ENCODE measurements around the gene PLEKHB2. TPM values are rescaled to one million over a fixed set of nuclear protein-coding genes. Genes with fewer than 3 reads are reported as not detected.

Gene PLEKHB2
- total and polyA plus RNA-seq, 2 experiments from 2014 or later: 39.8 to 99.2 TPM

DNA sequence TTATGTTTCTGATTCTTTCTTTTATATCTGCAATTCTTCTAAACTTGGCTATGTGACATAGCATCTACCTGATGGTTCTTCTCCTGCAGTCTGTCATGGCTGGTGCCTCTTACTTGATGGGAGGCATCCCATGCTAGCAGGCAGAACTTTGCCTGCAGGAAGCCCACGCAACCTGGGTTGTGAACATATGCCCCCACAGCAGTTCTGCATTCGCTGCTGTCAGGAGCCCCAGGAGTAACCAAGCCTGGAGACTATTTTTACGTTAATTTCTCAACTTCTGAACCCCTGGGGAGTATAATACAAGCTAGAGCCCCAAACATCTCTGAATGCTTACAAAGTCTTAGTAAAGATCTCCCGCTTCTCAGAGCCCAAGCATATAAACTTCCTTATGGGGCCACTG, 23.9 kb upstream of the PLEKHB2 start:
- peaks cover 85% of the 10 kb centered on the region for H3K36me3 Mint-ChIP-seq (ENCODE audit: low read depth)
- no peak overlapping the region for H3K4me3 ChIP-seq
- peaks cover 35% of the 10 kb centered on the region for H3K36me3 ChIP-seq (ENCODE audit: insufficient read depth)
- ATAC-seq (peak; percentile 57), DNase-seq (ENCODE audit: low spot score) (no peak)
- peaks cover 100% of the 10 kb centered on the region for H3K79me2 ChIP-seq (replicated peaks; ENCODE audit: insufficient read depth)
- peaks cover 13% of the 10 kb centered on the region for H3K4me1 ChIP-seq (ENCODE audit: insufficient read depth)
- no peak overlapping the region for H3K27ac Mint-ChIP-seq
- 0 out of 2 replicates have a peak, but pooled peaks cover 6% of the 10 kb centered on the region for H3F3A ChIP-seq (replicated peaks; ENCODE audit: low read depth)
- H3K9me2 ChIP-seq (ENCODE audit: insufficient read depth): no peaks in the 10 kb centered on the region
- no peak overlapping the region for H3K27ac ChIP-seq (ENCODE audit: low read depth)
- peaks cover 13% of the 10 kb centered on the region for H3K4me1 Mint-ChIP-seq
- H4K20me1 ChIP-seq (replicated peaks; ENCODE audit: insufficient read depth): peaks cover 92% of the 10 kb centered on the region
- no peak for TF ChIP-seq JUNB (IDR thresholded peaks at IDR 0.05; ENCODE audit: unreplicated experiment)
- TF ChIP-seq POLR2AphosphoS5 (IDR thresholded peaks at IDR 0.05; ENCODE audit: low read depth): no peak
- TF ChIP-seq STAT1 (IDR thresholded peaks at IDR 0.05; ENCODE audit: unreplicated experiment): no peak
- TF ChIP-seq CREB1 (CRISPR knock-in tag; IDR thresholded peaks at IDR 0.05; ENCODE audit: low read depth): no peak
- TF ChIP-seq EZH2phosphoT487 (IDR thresholded peaks at IDR 0.05; ENCODE audit: unreplicated experiment): no peak
- TF ChIP-seq, protein P1, sequence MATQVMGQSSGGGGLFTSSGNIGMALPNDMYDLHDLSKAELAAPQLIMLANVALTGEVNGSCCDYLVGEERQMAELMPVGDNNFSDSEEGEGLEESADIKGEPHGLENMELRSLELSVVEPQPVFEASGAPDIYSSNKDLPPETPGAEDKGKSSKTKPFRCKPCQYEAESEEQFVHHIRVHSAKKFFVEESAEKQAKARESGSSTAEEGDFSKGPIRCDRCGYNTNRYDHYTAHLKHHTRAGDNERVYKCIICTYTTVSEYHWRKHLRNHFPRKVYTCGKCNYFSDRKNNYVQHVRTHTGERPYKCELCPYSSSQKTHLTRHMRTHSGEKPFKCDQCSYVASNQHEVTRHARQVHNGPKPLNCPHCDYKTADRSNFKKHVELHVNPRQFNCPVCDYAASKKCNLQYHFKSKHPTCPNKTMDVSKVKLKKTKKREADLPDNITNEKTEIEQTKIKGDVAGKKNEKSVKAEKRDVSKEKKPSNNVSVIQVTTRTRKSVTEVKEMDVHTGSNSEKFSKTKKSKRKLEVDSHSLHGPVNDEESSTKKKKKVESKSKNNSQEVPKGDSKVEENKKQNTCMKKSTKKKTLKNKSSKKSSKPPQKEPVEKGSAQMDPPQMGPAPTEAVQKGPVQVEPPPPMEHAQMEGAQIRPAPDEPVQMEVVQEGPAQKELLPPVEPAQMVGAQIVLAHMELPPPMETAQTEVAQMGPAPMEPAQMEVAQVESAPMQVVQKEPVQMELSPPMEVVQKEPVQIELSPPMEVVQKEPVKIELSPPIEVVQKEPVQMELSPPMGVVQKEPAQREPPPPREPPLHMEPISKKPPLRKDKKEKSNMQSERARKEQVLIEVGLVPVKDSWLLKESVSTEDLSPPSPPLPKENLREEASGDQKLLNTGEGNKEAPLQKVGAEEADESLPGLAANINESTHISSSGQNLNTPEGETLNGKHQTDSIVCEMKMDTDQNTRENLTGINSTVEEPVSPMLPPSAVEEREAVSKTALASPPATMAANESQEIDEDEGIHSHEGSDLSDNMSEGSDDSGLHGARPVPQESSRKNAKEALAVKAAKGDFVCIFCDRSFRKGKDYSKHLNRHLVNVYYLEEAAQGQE (IDR thresholded peaks at IDR 0.05; ENCODE audit: unreplicated experiment): no peak
- TF ChIP-seq ZNF331 (CRISPR knock-in tag; IDR thresholded peaks at IDR 0.05; ENCODE audit: low read depth): no peak
- TF ChIP-seq, protein P2, sequence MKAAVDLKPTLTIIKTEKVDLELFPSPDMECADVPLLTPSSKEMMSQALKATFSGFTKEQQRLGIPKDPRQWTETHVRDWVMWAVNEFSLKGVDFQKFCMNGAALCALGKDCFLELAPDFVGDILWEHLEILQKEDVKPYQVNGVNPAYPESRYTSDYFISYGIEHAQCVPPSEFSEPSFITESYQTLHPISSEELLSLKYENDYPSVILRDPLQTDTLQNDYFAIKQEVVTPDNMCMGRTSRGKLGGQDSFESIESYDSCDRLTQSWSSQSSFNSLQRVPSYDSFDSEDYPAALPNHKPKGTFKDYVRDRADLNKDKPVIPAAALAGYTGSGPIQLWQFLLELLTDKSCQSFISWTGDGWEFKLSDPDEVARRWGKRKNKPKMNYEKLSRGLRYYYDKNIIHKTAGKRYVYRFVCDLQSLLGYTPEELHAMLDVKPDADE (IDR thresholded peaks at IDR 0.05): no peak
- no peak for TF ChIP-seq NANOG (IDR thresholded peaks at IDR 0.05; ENCODE audit: borderline replicate concordance)
- TF ChIP-seq, protein P3, sequence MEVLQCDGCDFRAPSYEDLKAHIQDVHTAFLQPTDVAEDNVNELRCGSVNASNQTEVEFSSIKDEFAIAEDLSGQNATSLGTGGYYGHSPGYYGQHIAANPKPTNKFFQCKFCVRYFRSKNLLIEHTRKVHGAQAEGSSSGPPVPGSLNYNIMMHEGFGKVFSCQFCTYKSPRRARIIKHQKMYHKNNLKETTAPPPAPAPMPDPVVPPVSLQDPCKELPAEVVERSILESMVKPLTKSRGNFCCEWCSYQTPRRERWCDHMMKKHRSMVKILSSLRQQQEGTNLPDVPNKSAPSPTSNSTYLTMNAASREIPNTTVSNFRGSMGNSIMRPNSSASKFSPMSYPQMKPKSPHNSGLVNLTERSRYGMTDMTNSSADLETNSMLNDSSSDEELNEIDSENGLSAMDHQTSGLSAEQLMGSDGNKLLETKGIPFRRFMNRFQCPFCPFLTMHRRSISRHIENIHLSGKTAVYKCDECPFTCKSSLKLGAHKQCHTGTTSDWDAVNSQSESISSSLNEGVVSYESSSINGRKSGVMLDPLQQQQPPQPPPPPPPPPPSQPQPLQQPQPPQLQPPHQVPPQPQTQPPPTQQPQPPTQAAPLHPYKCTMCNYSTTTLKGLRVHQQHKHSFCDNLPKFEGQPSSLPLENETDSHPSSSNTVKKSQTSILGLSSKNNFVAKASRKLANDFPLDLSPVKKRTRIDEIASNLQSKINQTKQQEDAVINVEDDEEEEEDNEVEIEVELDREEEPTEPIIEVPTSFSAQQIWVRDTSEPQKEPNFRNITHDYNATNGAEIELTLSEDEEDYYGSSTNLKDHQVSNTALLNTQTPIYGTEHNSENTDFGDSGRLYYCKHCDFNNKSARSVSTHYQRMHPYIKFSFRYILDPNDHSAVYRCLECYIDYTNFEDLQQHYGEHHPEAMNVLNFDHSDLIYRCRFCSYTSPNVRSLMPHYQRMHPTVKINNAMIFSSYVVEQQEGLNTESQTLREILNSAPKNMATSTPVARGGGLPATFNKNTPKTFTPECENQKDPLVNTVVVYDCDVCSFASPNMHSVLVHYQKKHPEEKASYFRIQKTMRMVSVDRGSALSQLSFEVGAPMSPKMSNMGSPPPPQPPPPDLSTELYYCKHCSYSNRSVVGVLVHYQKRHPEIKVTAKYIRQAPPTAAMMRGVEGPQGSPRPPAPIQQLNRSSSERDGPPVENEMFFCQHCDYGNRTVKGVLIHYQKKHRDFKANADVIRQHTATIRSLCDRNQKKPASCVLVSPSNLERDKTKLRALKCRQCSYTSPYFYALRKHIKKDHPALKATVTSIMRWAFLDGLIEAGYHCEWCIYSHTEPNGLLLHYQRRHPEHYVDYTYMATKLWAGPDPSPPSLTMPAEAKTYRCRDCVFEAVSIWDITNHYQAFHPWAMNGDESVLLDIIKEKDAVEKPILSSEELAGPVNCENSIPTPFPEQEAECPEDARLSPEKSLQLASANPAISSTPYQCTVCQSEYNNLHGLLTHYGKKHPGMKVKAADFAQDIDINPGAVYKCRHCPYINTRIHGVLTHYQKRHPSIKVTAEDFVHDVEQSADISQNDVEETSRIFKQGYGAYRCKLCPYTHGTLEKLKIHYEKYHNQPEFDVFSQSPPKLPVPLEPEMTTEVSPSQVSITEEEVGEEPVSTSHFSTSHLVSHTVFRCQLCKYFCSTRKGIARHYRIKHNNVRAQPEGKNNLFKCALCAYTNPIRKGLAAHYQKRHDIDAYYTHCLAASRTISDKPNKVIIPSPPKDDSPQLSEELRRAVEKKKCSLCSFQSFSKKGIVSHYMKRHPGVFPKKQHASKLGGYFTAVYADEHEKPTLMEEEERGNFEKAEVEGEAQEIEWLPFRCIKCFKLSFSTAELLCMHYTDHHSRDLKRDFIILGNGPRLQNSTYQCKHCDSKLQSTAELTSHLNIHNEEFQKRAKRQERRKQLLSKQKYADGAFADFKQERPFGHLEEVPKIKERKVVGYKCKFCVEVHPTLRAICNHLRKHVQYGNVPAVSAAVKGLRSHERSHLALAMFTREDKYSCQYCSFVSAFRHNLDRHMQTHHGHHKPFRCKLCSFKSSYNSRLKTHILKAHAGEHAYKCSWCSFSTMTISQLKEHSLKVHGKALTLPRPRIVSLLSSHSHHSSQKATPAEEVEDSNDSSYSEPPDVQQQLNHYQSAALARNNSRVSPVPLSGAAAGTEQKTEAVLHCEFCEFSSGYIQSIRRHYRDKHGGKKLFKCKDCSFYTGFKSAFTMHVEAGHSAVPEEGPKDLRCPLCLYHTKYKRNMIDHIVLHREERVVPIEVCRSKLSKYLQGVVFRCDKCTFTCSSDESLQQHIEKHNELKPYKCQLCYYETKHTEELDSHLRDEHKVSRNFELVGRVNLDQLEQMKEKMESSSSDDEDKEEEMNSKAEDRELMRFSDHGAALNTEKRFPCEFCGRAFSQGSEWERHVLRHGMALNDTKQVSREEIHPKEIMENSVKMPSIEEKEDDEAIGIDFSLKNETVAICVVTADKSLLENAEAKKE (CRISPR knock-in tag; IDR thresholded peaks at IDR 0.05): no peak
- no peak for TF ChIP-seq EZH2 (IDR thresholded peaks at IDR 0.05; ENCODE audit: low read depth, unreplicated experiment)
- TF ChIP-seq ZNF114 (CRISPR knock-in tag; IDR thresholded peaks at IDR 0.05): no peak
- TF ChIP-seq, protein P4, sequence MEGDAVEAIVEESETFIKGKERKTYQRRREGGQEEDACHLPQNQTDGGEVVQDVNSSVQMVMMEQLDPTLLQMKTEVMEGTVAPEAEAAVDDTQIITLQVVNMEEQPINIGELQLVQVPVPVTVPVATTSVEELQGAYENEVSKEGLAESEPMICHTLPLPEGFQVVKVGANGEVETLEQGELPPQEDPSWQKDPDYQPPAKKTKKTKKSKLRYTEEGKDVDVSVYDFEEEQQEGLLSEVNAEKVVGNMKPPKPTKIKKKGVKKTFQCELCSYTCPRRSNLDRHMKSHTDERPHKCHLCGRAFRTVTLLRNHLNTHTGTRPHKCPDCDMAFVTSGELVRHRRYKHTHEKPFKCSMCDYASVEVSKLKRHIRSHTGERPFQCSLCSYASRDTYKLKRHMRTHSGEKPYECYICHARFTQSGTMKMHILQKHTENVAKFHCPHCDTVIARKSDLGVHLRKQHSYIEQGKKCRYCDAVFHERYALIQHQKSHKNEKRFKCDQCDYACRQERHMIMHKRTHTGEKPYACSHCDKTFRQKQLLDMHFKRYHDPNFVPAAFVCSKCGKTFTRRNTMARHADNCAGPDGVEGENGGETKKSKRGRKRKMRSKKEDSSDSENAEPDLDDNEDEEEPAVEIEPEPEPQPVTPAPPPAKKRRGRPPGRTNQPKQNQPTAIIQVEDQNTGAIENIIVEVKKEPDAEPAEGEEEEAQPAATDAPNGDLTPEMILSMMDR (conservative IDR thresholded peaks at IDR 0.05; ENCODE audit: low read depth in 2 of 2): no peak
- no peak overlapping the region for H3K4me3 Mint-ChIP-seq
- H3K27me3 ChIP-seq (ENCODE audit: insufficient read depth): no peaks in the 10 kb centered on the region
- peaks cover 3% of the 10 kb centered on the region for H3K27me3 Mint-ChIP-seq (ENCODE audit: insufficient read depth, low read depth, poor library complexity)
- H3K4me2 ChIP-seq: peak overlapping the region; percentile 58; the same call in 1 of the 2 replicates
- H2AFZ ChIP-seq: no peak overlapping the region
- H3K9me3 Mint-ChIP-seq: no peaks in the 10 kb centered on the region

Data from GM23338 (cell line).